Measurements from ENCODE around the gene MAP3K8. TPM values are rescaled to one million over a fixed set of nuclear protein-coding genes. Genes with fewer than 3 reads are reported as not detected.

MAP3K8 gene
- total RNA-seq, 1 donor from 2014 or later: 7.0 TPM

DNA sequence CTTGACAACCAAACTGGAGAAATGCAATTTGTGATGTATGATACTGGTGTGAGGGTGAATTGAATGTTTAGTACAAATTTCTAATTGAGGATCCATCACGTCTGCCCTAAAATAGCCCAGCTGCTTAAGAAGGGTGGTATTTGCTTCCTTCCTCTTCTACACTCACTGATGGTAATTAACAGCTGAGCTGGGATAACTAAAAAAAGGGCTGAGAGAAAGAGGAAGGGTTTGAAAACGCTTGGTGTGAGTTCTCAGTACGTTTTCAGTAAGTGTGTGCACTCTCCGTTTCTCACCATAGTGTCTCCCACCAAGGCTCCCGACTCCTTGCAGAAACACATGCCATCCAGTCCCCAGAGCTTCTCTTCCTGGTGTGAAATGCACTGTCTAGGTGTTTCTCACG lies 54.3 kb downstream of the MAP3K8 start:
- H3K27me3 ChIP-seq (ENCODE audit: low read depth): peaks cover 18% of the 10 kb centered on the region
- H3K27ac ChIP-seq (replicated peaks): no peak overlapping the region
- peaks cover 6% of the 10 kb centered on the region for H3K9me3 ChIP-seq (replicated peaks)
- H3K36me3 ChIP-seq: no peaks in the 10 kb centered on the region
- TF ChIP-seq, protein P1, sequence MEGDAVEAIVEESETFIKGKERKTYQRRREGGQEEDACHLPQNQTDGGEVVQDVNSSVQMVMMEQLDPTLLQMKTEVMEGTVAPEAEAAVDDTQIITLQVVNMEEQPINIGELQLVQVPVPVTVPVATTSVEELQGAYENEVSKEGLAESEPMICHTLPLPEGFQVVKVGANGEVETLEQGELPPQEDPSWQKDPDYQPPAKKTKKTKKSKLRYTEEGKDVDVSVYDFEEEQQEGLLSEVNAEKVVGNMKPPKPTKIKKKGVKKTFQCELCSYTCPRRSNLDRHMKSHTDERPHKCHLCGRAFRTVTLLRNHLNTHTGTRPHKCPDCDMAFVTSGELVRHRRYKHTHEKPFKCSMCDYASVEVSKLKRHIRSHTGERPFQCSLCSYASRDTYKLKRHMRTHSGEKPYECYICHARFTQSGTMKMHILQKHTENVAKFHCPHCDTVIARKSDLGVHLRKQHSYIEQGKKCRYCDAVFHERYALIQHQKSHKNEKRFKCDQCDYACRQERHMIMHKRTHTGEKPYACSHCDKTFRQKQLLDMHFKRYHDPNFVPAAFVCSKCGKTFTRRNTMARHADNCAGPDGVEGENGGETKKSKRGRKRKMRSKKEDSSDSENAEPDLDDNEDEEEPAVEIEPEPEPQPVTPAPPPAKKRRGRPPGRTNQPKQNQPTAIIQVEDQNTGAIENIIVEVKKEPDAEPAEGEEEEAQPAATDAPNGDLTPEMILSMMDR (IDR thresholded peaks at IDR 0.05; ENCODE audit: borderline replicate concordance): no peak
- no peaks in the 10 kb centered on the region for H3K4me1 ChIP-seq
- H3K4me3 ChIP-seq: no peak overlapping the region
- no peak for DNase-seq
- intact Hi-C loops (cut with micrococcal nuclease): no loop called here

GRCh38 chr10:30489346-30489745 lies 55.4 kb downstream of the MAP3K8 start:
- TF ChIP-seq, protein P1 (IDR thresholded peaks at IDR 0.05; ENCODE audit: borderline replicate concordance): no peak
- H3K36me3 ChIP-seq: no peaks in the 10 kb centered on the region
- peaks cover 18% of the 10 kb centered on the region for H3K27me3 ChIP-seq (ENCODE audit: low read depth)
- H3K4me1 ChIP-seq: no peaks in the 10 kb centered on the region
- H3K9me3 ChIP-seq (replicated peaks): no peaks in the 10 kb centered on the region
- DNase-seq: no peak
- intact Hi-C loops (cut with micrococcal nuclease): no loop called here
- H3K27ac ChIP-seq (replicated peaks): no peak overlapping the region
- no peak overlapping the region for H3K4me3 ChIP-seq

DNA sequence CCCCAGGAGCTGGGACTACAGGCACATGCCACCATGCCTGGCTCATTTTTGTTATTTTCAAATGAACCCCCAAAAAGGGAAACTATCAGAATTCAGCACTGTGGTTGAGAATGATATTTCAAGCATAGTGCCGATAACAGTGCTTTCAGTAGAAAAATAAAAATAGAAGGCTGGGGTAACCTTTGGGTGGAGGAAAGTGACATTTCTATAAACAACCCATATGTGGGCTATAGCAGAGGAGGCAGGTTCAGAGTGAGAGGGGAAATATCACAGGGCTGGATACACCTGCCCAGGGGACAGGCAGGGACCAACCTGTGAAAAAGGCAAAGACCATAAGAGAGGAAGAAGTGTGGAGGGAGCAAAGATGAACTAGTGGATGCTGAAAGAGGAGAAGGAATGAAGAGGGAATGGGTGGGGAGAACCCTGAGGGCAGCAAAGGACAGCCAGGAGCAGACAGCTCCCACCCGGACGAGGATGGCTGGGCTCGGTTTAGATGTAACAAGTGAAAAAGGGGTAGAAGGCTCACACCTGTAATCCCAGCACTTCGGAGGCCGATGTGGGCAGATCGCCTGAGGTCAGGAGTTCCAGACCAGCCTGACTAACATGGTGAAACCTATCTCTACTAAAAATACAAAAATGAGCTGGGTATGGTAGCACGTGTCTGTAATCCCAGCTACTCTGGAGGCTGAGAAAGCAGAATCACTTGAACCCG lies 56.5 kb downstream of the MAP3K8 start:
- DNase-seq: no peak
- H3K4me3 ChIP-seq: no peak overlapping the region
- intact Hi-C loops (cut with micrococcal nuclease): no loop called here
- H3K4me1 ChIP-seq: no peaks in the 10 kb centered on the region
- peaks cover 18% of the 10 kb centered on the region for H3K27me3 ChIP-seq (ENCODE audit: low read depth)
- H3K36me3 ChIP-seq: no peaks in the 10 kb centered on the region
- TF ChIP-seq, protein P1 (IDR thresholded peaks at IDR 0.05; ENCODE audit: borderline replicate concordance): no peak
- H3K27ac ChIP-seq (replicated peaks): no peak overlapping the region
- H3K9me3 ChIP-seq (replicated peaks): no peaks in the 10 kb centered on the region

DNA sequence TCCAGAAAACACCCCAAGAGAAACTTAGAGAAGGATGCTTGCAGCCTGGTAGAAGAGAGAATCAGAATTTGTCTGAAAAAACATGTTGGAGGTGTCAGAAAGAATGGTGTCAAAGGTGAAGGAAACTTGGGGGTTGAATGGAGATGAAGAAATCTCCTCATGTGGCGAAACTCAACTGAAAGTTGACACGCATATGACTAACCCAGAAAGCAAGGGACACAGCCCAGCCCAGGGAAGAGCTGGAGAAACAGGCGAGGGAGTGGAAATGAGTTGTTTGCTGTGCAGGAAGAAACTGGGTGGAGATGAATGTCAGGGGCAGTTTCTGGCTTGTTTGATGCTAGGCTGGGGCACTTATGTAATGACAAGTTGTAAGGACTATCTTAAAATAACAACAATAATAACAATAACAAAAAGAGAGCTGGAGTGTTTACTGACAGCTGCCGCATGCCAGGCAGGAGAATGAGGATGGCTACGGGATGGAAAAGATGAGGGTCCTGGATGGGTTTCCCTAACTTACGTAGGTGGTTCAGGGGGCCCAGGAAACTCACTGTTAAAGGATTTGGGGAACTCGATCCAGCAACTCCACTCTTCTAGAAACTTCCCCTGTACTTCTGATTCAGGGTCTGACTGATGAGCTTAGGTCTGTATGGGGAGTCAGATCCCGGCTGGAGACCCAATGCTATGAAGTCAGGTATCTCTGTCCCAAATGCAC lies 57.4 kb downstream of the MAP3K8 start:
- intact Hi-C loops (cut with micrococcal nuclease): no loop called here
- no peak for DNase-seq
- Histone ChIP-seq H3K27ac (replicated peaks) (no peak overlapping the region), H3K4me1 (no peaks in the 10 kb centered on the region), H3K9me3 (replicated peaks) (no peaks in the 10 kb centered on the region), H3K36me3 (no peaks in the 10 kb centered on the region), H3K4me3 (no peak overlapping the region), H3K27me3 (ENCODE audit: low read depth) (peaks cover 16% of the 10 kb centered on the region)
- TF ChIP-seq, protein P1 (IDR thresholded peaks at IDR 0.05; ENCODE audit: borderline replicate concordance): no peak

DNA sequence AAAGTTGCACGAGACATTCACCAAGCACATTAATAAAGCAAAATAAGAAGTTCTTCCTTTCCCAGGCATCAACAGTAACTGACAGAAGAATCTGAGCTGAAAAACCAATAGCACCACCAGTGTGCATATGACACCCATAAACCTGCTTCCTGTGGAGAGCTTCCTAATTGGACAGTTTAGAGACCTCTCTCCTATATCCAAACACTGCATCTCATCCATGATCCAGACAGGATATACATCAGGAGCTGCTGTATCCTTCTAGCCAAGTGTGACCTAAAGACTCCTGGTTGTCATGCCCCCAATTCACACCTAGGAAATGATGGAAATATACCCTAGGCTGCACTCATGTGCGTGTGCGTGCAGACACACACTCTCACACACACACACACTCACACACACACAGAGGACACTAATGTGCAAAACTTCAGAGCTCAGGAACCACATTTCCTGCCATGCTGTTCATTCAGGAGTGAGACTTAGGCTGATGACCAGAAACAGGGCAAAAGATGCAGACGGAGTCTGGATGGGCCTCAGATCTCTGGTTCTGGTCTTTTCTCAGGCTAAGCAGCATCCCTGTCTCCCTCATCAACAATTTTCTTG lies 58.0 kb downstream of the MAP3K8 start:
- intact Hi-C loops (cut with micrococcal nuclease): no loop called here
- no peak overlapping the region for H3K27ac ChIP-seq (replicated peaks)
- H3K4me3 ChIP-seq: no peak overlapping the region
- TF ChIP-seq, protein P1 (IDR thresholded peaks at IDR 0.05; ENCODE audit: borderline replicate concordance): no peak
- no peaks in the 10 kb centered on the region for H3K4me1 ChIP-seq
- H3K36me3 ChIP-seq: no peaks in the 10 kb centered on the region
- peaks cover 12% of the 10 kb centered on the region for H3K27me3 ChIP-seq (ENCODE audit: low read depth)
- DNase-seq: no peak
- no peaks in the 10 kb centered on the region for H3K9me3 ChIP-seq (replicated peaks)

All from left ventricle myocardium inferior (tissue), 1 donor.